GM23248 (cell line): ENCODE results near the gene GOLGA3.

Experiments
- EZH2 ChIP-seq: fragments of 200-600 bp; sonication (generic); IDR thresholded peaks from 2 replicates; pipeline ENCODE4 v1.6.1; 2018; ENCODE audit warnings: antibody characterized with exemption, mild to moderate bottlenecking; ENCODE audit not compliant: insufficient read depth, poor library complexity, severe bottlenecking
- EZH2phosphoT487 ChIP-seq: fragments of 200-600 bp; sonication (generic); IDR thresholded peaks from 2 replicates; pipeline ENCODE4 v1.6.1; 2018; ENCODE audit warnings: antibody characterized with exemption, moderate library complexity, mild to moderate bottlenecking, low read depth; ENCODE audit not compliant: insufficient read depth

GRCh38 chr12:132852496-132852895 is 23.8 kb upstream of the GOLGA3 start:
- no peak for TF ChIP-seq EZH2phosphoT487
- TF ChIP-seq EZH2: no peak
